T-helper 17 cell (primary cell): ENCODE data around the gene TENM4. TPM values are rescaled to one million over a fixed set of nuclear protein-coding genes. Genes with fewer than 3 reads are reported as not detected.

ENCODE experiments used
- ATAC-seq: fragments of 150-1000 bp; cut with Tn5 transposase; 2 replicates; pipeline ENCODE4 v1.10.0; 2021; ENCODE audit warnings: mild to moderate bottlenecking, moderate library complexity
- DNase-seq, 3 donors: peaks; one replicate each; pipeline versions ENCODE4 v3.0.0 to v3.0.0-alpha.2; 2020 to 2021
- H3K9me3 ChIP-seq: one replicate; pipeline ENCODE4 v1.7.0; 2013; ENCODE audit warnings: low read length, mild to moderate bottlenecking; ENCODE audit not compliant: control insufficient read depth, poor library complexity, severe bottlenecking
- H3K27ac Mint-ChIP-seq: one replicate; pipeline ENCODE4 v1.8.0; 2022; ENCODE audit warnings: mild to moderate bottlenecking, moderate library complexity, mixed read lengths
- H3K27me3 Mint-ChIP-seq: one replicate; pipeline ENCODE4 v1.8.0; 2022; ENCODE audit warnings: mixed read lengths
- H3K36me3 Mint-ChIP-seq: one replicate; pipeline ENCODE4 v1.8.0; 2022; ENCODE audit warnings: low read depth, mixed read lengths
- H3K4me1 Mint-ChIP-seq: one replicate; pipeline ENCODE4 v1.8.0; 2022; ENCODE audit warnings: mild to moderate bottlenecking, mixed read lengths
- H3K4me3 Mint-ChIP-seq: one replicate; pipeline ENCODE4 v1.8.0; 2022; ENCODE audit warnings: mild to moderate bottlenecking, moderate library complexity, mixed read lengths
- total RNA-seq, 4 donors: library from RNA in 2 of 4; stranded (reverse) in 2 of 4; gene quantifications; one replicate each; pipeline ENCODE4 v1.2.3 and lab custom pipeline; 2022 to 2026

Gene TENM4
- total RNA-seq, 2 donors from 2014 or later: 0.31 to 0.97 TPM

DNA sequence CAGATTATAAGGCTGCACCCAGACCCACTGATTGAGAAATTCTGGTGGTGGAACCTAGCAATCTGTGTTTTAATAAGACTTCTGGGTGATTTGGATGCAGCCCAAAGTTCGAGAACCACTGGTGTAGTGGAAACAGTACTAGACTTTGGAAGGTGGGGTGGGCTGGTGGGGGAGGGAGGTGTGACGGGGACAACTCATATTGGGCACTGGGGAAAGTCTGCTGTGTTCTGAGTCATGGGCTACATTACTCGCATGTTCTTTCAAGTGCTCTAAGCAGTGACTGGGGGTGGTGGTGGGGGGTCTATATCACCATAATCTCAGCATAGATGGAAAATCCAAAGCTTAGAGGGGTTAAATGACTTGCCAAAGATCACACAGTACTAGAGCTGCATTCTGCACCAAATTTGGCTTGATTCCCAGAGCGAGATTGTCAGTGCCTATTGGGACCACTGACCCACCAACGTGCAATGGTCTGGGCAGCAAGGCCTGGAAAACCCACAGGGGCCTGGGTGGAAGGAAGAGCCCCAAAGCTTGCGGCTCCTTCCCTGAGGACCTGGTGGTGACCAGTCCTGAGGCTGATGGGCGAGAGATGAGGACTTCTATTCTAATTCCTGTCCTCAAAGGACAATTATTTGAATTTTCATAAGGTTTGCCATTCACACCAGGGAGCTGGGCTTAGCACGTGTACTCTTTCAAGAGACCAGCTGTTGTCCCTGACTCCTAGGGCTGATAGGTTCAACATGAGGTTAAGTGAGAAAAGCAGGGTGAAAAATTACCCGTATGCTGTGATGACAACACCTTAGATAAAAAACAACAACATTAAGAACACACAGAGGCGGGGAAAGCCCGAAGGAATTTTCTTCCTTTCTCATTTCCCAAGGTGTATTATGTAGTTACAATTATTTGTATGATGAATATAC is 788.6 kb downstream of the TENM4 start:
- ATAC-seq (no peak), DNase-seq (no peak)
- no peaks in the 10 kb centered on the region for H3K9me3 ChIP-seq
- no peak overlapping the region for H3K4me3 Mint-ChIP-seq
- H3K4me1 Mint-ChIP-seq: no peaks in the 10 kb centered on the region
- H3K27ac Mint-ChIP-seq: peak overlapping the region; percentile 41
- H3K27me3 Mint-ChIP-seq: peaks cover 50% of the 10 kb centered on the region
- H3K36me3 Mint-ChIP-seq: no peaks in the 10 kb centered on the region

DNA sequence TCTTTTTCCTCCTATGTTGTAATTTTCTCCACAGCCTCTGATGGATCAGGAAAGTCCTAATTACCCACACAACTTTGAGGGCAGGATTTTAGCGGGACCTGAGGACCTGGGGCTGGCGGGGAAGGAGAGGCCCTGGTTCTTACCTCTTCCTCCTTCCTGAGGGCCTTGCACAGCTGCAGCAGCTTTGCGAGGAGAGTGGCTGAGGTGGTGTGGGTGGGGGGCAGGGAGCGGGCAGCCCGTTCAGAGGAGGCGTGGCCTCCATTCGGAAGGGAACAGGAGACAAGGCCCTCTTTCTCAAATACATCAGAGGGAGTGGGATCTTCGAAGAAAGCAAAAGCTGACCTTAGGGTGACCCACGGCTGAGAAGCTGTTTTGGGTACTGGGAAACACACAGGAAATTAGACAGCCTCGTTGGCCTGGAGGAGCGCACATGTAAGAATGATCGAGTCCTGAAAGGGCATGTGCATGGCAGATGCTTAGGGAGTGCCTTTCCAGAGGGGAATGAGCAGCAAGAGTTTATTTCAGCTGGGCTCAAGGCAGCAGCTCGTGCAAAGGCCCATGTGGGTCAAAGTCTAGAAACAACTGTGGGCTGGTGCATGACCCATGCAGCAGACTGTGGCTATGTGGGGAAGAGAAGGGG is 789.6 kb downstream of the TENM4 start:
- no peak for ATAC-seq
- H3K27ac Mint-ChIP-seq: no peak overlapping the region
- no peak for DNase-seq
- H3K4me1 Mint-ChIP-seq: peaks cover 4% of the 10 kb centered on the region
- H3K4me3 Mint-ChIP-seq: no peak overlapping the region
- peaks cover 51% of the 10 kb centered on the region for H3K27me3 Mint-ChIP-seq
- H3K36me3 Mint-ChIP-seq: no peaks in the 10 kb centered on the region
- no peaks in the 10 kb centered on the region for H3K9me3 ChIP-seq

DNA sequence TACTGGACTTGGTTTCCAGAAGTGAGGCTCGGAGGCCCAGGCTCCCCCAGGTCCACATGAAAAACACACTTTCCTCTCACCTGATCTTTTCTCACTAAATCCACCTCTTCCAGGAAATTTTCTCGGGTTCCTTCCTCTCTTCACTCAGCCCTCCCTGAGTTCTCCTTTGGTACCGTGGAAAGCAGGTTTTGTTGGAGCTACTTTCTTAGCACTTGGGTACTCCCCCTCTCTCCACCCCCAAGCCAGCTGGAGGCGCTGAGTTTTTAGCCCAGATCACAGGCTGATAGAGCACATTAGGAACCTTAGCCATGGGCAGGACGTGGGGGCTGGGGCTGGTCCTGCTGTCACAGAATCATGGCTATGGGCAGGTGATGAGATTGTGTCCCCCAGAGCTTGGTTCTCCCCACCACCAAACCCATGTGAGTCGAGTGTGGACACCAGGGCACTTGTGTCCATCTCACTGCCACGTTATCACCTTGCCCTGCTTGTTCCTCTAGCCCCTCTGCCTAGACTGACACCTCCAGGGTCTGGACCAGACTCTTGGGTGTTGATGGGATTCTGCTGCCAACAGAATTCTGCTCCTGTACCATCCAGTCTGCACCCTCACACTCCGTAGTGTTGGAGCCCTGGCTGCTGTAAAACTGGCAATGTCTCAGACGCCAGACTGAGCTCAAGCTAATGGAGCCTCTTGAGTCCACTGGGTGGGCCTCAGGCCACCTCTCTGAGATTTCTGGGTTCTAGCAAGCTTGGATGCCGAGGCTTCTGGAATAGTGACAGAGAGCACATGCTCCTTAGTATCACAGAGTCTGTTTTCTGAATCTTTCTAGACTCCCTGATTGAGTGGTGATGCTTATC is 791.2 kb downstream of the TENM4 start:
- no peaks in the 10 kb centered on the region for H3K9me3 ChIP-seq
- ATAC-seq (no peak), DNase-seq (no peak)
- peaks cover 9% of the 10 kb centered on the region for H3K4me1 Mint-ChIP-seq
- H3K4me3 Mint-ChIP-seq: no peak overlapping the region
- no peaks in the 10 kb centered on the region for H3K36me3 Mint-ChIP-seq
- H3K27ac Mint-ChIP-seq: no peak overlapping the region
- H3K27me3 Mint-ChIP-seq: peaks cover 51% of the 10 kb centered on the region

DNA sequence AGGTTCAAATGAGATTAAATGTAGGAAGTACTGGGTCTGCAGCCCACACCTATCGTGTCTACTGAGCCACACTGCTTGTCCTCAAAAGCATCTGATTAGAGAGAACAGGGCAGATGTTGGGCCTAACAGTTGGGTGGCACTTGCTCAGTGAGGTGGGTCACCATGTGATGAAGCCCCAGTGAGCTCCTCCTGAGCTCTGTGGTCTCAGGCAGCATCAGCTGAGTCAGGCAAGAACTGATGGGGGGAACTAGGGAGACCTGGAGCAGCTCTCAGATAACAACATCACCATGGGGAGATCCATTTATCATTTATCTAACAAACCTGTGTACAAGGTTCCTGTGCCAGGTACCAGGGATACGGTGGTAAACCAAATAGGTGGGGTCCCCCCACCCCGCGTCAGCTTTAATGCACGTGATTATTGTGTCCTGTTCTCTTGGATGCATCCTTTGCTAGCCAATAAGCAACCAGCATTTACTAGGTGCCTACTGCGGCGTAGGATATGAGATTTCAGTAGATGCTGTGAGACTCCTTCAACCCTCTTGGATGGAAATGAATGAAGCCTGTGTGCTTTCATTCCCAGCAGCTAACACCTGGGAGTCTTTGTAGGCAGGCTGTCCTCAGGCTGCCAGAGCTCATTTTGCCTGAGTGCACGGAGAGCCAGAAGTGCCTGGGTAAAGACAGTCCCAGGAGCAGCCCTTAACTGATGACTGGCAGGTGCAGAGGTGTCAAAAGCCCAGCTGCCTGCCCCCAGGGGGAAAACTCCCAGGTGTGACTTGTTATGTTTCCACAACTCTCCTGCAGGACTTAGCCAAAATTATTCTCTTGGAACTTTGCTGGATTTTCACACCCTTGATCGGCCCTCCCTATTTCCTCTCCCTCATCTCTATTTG is 792.6 kb downstream of the TENM4 start:
- H3K4me3 Mint-ChIP-seq: no peak overlapping the region
- H3K27me3 Mint-ChIP-seq: peaks cover 47% of the 10 kb centered on the region
- ATAC-seq: no peak
- no peaks in the 10 kb centered on the region for H3K36me3 Mint-ChIP-seq
- H3K9me3 ChIP-seq: no peaks in the 10 kb centered on the region
- no peak overlapping the region for H3K27ac Mint-ChIP-seq
- no peak for DNase-seq
- peaks cover 9% of the 10 kb centered on the region for H3K4me1 Mint-ChIP-seq

DNA sequence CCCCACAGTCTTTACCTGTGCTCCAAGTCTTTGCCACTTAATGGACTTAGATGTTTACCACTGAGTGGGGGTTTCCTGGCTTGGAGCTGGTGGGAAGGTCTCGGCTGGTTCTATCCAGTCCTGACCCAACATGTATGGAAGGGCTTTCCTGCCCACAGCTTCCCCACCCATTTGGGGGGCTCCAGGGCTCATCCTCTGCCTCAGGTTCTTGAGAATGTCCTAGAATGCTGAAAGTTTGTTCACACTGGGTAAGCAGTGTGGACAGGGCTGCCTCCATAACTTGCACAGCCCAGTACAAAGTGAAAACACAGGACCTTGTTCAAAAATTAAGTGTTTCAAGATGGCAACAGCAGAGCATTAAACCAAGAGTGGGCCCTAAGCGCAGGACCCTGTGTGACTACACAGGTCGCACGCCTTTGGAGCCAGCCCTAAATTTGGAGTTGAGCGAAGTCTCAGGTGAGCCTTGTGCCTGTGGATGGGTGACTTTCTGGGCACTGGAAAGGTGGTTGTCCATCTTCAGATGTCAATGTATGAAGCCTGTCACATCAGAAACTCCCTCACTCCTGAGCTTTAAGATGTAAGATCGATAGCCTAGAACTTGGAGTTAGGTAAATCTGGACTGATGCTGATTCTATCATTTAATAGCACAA is 793.4 kb downstream of the TENM4 start:
- no peak for DNase-seq
- no peak for ATAC-seq
- H3K9me3 ChIP-seq: no peaks in the 10 kb centered on the region
- H3K4me1 Mint-ChIP-seq: peaks cover 9% of the 10 kb centered on the region
- no peaks in the 10 kb centered on the region for H3K36me3 Mint-ChIP-seq
- no peak overlapping the region for H3K4me3 Mint-ChIP-seq
- peaks cover 41% of the 10 kb centered on the region for H3K27me3 Mint-ChIP-seq
- no peak overlapping the region for H3K27ac Mint-ChIP-seq

DNA sequence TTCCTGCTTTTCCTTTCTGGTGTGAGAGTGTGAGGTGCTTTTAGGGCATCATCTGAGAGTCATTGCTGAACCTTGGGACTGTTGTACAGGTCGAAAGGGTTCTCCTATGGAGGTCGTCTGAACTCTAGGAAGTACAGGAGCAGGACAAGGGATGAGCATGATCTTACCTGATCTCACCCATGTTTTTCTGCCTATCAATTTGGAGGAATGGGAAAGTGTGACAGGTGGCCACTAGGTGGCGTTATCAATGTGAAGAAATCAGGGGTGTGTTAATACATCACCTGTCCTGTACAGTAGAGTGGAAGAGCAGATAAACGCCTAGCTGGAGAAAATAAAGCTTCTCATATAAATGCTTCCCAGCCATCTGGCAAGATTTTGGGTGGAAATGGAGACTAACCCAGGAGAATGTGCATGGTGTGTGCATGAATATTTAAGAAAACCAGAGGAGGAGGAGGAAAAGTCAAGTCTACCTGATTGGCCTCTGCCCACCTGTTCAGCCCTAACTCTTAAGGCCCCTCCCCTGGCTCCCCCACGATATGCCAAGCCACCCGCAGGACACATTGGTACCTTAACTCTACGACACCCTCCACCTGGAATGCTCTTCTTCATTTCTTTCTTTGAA is 794.2 kb downstream of the TENM4 start:
- Mint-ChIP-seq H3K36me3 (no peaks in the 10 kb centered on the region), H3K27me3 (peaks cover 36% of the 10 kb centered on the region), H3K4me3 (no peak overlapping the region), H3K27ac (no peak overlapping the region), H3K4me1 (peaks cover 9% of the 10 kb centered on the region)
- DNase-seq: peak in 2 of 3 donors; percentile 23 to 33
- H3K9me3 ChIP-seq: no peaks in the 10 kb centered on the region
- peak; percentile 64 for ATAC-seq

DNA sequence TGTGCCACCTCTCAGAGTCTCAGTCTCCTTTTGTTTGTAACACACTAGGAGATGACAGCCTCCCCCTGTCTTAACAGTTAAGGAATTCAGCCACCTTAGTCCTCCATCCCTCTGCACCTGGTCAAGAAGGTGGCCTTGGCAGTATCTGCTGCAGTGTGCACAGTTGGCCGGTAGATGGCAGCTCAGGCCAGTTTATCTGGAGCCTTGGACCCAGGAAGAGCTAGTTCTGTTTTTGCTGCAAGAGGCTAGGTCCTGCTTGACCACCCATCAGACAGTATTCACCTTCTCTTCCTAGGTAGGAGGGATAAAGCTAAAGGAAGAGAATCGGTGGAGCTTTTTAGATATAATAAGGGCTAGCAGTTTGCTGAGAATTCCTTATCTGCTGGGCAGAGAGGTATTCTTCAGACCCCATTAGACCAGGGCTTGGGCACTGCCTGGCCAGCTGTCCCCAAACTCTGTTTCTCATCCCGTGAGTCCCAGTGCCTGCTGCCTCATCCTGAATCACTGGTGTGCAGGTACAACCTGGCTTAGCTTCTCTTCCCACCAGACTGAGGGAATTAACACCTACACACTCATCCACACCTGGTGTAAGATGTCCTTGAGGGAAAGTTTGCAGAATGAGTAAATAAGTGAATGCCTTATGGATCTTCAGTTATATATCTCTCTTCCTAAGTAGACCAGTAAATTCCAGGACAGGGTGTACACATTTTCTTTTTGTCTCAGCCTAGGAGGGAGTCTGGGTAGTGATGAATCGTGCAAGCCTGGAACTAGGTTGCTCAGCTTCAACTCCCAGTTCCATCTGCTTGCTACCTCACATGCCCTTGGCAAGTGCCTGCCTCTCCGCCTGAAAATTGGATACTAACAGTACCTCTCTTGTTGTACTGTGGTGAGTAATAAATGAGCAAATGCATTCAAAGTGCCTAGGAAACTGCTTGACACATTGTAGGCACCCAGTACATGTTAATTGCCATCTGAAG is 795.3 kb downstream of the TENM4 start:
- H3K4me3 Mint-ChIP-seq: peak overlapping the region; percentile 55
- H3K27ac Mint-ChIP-seq: no peak overlapping the region
- peak; percentile 73 for ATAC-seq

DNA sequence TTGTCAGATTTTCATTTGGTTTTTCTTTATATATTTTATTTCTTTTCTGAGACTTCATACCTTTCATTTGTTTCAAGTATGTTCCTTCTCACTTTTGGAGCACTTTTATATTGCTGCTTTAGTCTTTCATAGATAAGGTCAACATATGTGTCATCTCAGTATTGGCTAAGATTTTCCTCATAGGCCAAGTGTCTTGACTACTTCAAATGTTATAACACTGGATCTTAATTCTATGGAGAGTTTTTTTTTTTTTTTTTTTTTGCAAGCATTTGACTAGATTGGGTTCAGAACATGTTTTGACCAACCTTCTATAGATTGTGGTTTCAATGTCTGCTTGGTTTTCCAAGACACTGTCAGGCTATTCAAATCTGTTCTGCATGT is 797.2 kb downstream of the TENM4 start:
- H3K27ac Mint-ChIP-seq: peak overlapping the region; percentile 43
- H3K4me1 Mint-ChIP-seq: peaks cover 9% of the 10 kb centered on the region
- peaks cover 11% of the 10 kb centered on the region for H3K27me3 Mint-ChIP-seq
- ATAC-seq (no peak), DNase-seq (no peak)
- H3K36me3 Mint-ChIP-seq: no peaks in the 10 kb centered on the region
- H3K9me3 ChIP-seq: no peaks in the 10 kb centered on the region
- no peak overlapping the region for H3K4me3 Mint-ChIP-seq

More for the DNA sequence above, 795.3 kb downstream of the TENM4 start:
- no peaks in the 10 kb centered on the region for H3K9me3 ChIP-seq
- peak in 2 of 3 donors; percentile 27 to 38 for DNase-seq
- Mint-ChIP-seq H3K4me1 (peaks cover 9% of the 10 kb centered on the region), H3K36me3 (no peaks in the 10 kb centered on the region), H3K27me3 (peaks cover 24% of the 10 kb centered on the region)

DNA sequence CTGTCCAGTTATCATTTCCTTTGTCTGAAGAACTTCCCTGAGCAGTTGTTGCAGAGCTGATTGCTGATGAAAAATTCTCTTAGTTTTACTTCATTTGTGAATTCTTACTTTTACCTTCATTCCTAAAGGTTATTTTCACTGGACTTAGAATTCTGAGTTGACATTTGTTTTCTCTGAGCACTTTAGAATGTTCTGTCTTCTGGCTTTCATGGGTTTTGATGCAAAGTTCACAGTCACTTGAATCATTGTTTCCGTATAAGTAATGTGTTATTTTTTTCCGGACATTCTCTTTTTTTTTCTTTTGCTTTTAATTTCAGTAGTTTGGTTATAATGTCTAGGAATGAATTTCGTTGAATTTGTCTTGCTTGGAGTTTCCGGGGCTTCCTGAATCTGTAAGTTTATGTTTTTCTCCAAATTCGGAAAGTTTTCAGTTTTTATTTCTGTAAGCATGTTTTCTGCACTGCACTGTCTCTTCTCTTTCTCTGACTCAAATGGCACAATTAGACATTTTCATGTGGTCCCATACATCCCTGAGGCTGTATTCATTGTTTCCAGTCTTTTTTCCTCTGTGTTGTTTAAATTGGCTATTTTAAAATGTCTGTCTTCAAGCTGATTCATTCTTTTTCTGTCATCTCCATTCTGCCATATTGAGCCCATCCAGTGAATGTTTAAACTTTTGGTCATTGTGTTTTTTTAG is 797.7 kb downstream of the TENM4 start:
- no peak for DNase-seq
- no peak overlapping the region for H3K4me3 Mint-ChIP-seq

DNA sequence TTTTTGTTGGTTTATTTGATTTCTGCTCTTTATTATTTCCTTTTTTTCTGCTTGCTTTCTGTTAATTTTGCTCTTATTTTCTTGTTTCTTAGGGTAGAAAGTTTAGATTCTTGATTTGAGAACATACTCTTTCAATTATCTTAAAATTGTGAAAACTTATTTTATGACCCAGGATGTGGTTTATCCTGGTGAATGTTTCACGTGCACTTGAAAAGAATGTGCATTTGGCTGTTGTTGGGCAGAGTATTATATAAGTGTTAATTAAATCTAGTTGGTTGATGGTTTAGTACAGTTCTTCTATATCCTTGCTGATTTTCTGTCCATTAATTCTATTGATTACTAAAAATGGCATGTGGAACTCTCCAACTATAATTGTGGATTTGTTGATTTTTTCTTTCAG is 799.3 kb downstream of the TENM4 start:
- no peak overlapping the region for H3K4me3 Mint-ChIP-seq
- peaks cover 4% of the 10 kb centered on the region for H3K27me3 Mint-ChIP-seq
- peaks cover 6% of the 10 kb centered on the region for H3K4me1 Mint-ChIP-seq
- ATAC-seq (no peak), DNase-seq (no peak)
- no peak overlapping the region for H3K27ac Mint-ChIP-seq
- no peaks in the 10 kb centered on the region for H3K36me3 Mint-ChIP-seq
- no peaks in the 10 kb centered on the region for H3K9me3 ChIP-seq

More for the DNA sequence above, 797.7 kb downstream of the TENM4 start:
- H3K27ac Mint-ChIP-seq: peak overlapping the region; percentile 43
- peaks cover 9% of the 10 kb centered on the region for H3K4me1 Mint-ChIP-seq
- peaks cover 11% of the 10 kb centered on the region for H3K27me3 Mint-ChIP-seq
- no peak for ATAC-seq
- H3K9me3 ChIP-seq: no peaks in the 10 kb centered on the region
- no peaks in the 10 kb centered on the region for H3K36me3 Mint-ChIP-seq
